Bronchial epithelial cell (primary cell): ENCODE data around the gene FARS2. TPM values are rescaled to one million over a fixed set of nuclear protein-coding genes. Genes with fewer than 3 reads are reported as not detected.

Experiments used
- DNase-seq: peaks from one replicate; pipeline ENCODE4 v3.0.0-alpha.2; 2010; ENCODE audit warnings: low read depth
- FAIRE-seq: peaks from 2 replicates; lab custom pipeline; 2011; peaks lifted over from hg19 to GRCh38; lab: Jason Lieb, UNC
- H3K27me3 ChIP-seq: 2 replicates; pipeline ENCODE4 v1.5.1; 2011; ENCODE audit warnings: low read length; ENCODE audit not compliant: control insufficient read depth, insufficient read depth
- H3K36me3 ChIP-seq: 2 replicates; pipeline ENCODE4 v1.5.1; 2011; ENCODE audit warnings: low read length; ENCODE audit not compliant: control insufficient read depth, insufficient read depth
- H3K4me3 ChIP-seq: 2 replicates; pipeline ENCODE4 v1.5.1; 2011; ENCODE audit warnings: mild to moderate bottlenecking, low read depth, low read length, control low read depth
- CTCF ChIP-seq: IDR thresholded peaks from 2 replicates; pipeline ENCODE4 v1.5.1; 2011; ENCODE audit warnings: mild to moderate bottlenecking, moderate library complexity, low read length, control low read depth, inconsistent platforms; ENCODE audit not compliant: insufficient read depth, severe bottlenecking
- total RNA-seq: library from RNA; depleted of rRNA; stranded (reverse); fragments of >200 nt; gene quantifications from 2 replicates; pipeline ENCODE4 v1.2.1, GENCODE V29; 2014

Gene FARS2
- total RNA-seq, 1 donor from 2014 or later: 27.4 TPM

DNA sequence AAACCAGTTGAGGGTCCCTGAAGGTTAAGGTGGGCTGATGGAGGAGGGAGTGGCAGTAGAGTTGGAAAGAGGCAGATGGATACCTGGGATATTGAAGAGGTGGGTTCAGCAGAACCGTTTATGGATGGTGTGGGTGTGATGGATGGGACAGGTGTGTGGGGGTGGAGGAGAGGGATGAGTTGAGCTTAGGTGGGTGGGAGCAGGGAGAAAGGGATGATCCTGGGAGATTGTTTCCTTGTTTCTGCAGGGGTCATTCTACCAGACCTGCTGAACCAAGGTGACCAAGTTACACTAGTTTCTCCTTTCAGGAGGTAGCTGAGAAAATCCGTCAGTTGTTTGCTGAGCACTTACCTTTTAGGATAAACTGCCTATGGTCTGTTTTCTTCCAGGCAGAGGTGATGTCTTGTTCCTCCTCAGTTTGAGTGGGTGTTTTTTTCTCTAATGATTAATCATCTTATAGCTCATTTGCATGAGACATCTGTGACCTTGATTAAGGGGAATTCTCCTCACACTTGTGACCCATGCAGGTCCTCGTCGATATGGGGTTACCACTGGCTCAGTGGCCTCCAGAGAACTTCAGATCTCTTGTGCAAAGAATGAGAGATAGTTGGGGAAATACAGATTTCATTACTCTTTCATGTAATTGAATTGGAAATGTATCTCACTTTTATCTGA lies 53.0 kb downstream of the FARS2 start:
- no peak for DNase-seq
- H3K27me3 ChIP-seq: no peaks in the 10 kb centered on the region
- no peak for FAIRE-seq
- TF ChIP-seq CTCF: no peak
- no peak overlapping the region for H3K4me3 ChIP-seq
- no peaks in the 10 kb centered on the region for H3K36me3 ChIP-seq

GRCh38 chr6:5315881-5316280 lies 54.6 kb downstream of the FARS2 start:
- Histone ChIP-seq H3K27me3 (no peaks in the 10 kb centered on the region), H3K4me3 (no peak overlapping the region), H3K36me3 (no peaks in the 10 kb centered on the region)
- FAIRE-seq (no peak), DNase-seq (no peak)
- TF ChIP-seq CTCF: no peak

DNA sequence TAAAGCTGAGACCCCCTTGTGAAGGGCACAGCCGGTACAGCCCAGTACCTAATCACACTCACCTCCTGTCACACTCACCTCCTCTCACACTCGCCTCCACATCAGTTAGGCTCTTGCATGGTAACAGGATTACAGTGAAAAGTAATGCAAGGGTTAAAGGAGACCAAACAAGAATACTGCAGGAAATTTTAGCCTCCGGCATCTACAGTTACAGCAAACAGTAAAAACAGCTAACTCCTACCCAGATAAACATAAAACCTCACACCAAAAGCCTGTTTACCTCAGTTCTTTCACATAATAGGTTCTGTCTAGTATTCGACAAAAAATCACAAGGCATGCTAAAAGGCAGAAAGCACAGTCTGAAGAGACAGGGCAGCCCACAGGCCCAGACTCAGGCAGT lies 55.6 kb downstream of the FARS2 start:
- TF ChIP-seq CTCF: no peak
- Histone ChIP-seq H3K36me3 (no peaks in the 10 kb centered on the region), H3K27me3 (no peaks in the 10 kb centered on the region), H3K4me3 (no peak overlapping the region)
- FAIRE-seq (no peak), DNase-seq (no peak)

DNA sequence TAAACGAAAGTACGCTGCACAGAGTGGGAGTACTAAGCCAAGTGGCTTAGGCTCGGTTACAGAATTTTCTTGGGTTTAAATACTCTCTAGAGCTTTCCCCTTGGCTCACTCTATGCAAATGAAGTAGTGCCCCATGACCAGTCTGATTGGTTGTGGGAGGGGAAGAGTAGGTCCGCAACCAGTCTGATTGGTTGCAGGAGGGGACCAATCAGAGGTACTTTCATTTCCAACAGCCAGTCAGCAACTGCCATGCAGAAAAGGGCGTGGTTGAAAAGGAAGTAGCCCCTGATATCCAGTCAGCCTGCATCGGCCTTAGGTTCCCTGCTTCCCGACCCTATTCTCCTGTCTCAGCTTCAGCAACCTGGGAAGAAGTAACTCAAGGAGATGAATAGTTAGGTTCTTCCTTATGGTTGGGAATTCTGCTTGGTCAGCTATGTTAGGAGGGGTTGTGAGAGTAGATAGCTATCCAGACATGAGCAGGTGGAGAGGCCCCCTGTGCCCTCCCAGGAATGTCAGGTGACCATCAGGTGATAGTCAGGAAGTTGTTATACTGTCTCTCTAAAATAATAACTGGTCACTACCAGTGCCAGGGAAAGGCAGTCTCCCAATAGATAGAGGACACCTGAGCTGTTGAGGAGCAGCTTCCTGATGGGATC lies 57.4 kb downstream of the FARS2 start:
- no peak for DNase-seq
- H3K4me3 ChIP-seq: no peak overlapping the region
- no peaks in the 10 kb centered on the region for H3K27me3 ChIP-seq
- TF ChIP-seq CTCF: no peak
- H3K36me3 ChIP-seq: no peaks in the 10 kb centered on the region
- FAIRE-seq: peak; percentile 55

GRCh38 chr6:5323979-5324378 lies 62.7 kb downstream of the FARS2 start:
- no peaks in the 10 kb centered on the region for H3K36me3 ChIP-seq
- FAIRE-seq: no peak
- H3K27me3 ChIP-seq: no peaks in the 10 kb centered on the region
- TF ChIP-seq CTCF: no peak
- no peak overlapping the region for H3K4me3 ChIP-seq
- DNase-seq: no peak
